HG03460 (cell line): ENCODE measurements around the gene ENGASE.

Source experiments
- ATAC-seq: cut with Tn5 transposase; IDR thresholded peaks from one replicate; pipeline ENCODE4 v1.9.1; 2021; ENCODE audit not compliant: unreplicated experiment

The ENGASE gene

GRCh38 chr17:79038545-79039135 lies 36.0 kb upstream of the ENGASE start:
- no peak for ATAC-seq

GRCh38 chr17:79039171-79039570 lies 35.5 kb upstream of the ENGASE start:
- ATAC-seq: no peak

GRCh38 chr17:79039886-79040285 lies 34.7 kb upstream of the ENGASE start:
- ATAC-seq: no peak

- ATAC-seq: no peak
Measured at GRCh38 chr17:79041041-79041570, 33.5 kb upstream of the ENGASE start.

GRCh38 chr17:79041723-79042420 lies 32.8 kb upstream of the ENGASE start:
- no peak for ATAC-seq

- ATAC-seq: no peak
Measured at GRCh38 chr17:79042421-79043190, 32.0 kb upstream of the ENGASE start.

- no peak for ATAC-seq
Measured at GRCh38 chr17:79043191-79043930, 31.3 kb upstream of the ENGASE start.

- ATAC-seq: no peak
Measured at GRCh38 chr17:79043931-79044320, 30.7 kb upstream of the ENGASE start.

GRCh38 chr17:79044462-79044861 lies 30.2 kb upstream of the ENGASE start:
- ATAC-seq: no peak

- no peak for ATAC-seq
Measured at GRCh38 chr17:79045001-79045729, 29.5 kb upstream of the ENGASE start.

GRCh38 chr17:79045842-79046196 lies 28.8 kb upstream of the ENGASE start:
- no peak for ATAC-seq

GRCh38 chr17:79046197-79046915 lies 28.3 kb upstream of the ENGASE start:
- no peak for ATAC-seq

GRCh38 chr17:79046916-79047280 lies 27.7 kb upstream of the ENGASE start:
- ATAC-seq: no peak

- no peak for ATAC-seq
Measured at GRCh38 chr17:79047291-79047920, 27.2 kb upstream of the ENGASE start.

- ATAC-seq: no peak
Measured at GRCh38 chr17:79047923-79048825, 26.4 kb upstream of the ENGASE start.

GRCh38 chr17:79048826-79049755 lies 25.5 kb upstream of the ENGASE start:
- no peak for ATAC-seq

GRCh38 chr17:79049821-79050220 lies 24.8 kb upstream of the ENGASE start:
- no peak for ATAC-seq
